Activated CD4-positive, alpha-beta T cell treated with anti-CD3 and anti-CD28 coated beads for 24 hours (primary cell): ENCODE measurements around the gene MRFAP1L1.
"Not testable (repeated sequence)": the region's sequence is repeated elsewhere in the genome, so short reads cannot be mapped to it uniquely, and the experiment has no call there.

Source experiments
- DNase-seq, 2 donors: peaks; one replicate each; pipeline ENCODE4 v3.0.0-alpha.2; 2020; ENCODE audit warnings: low read depth in 2 of 2

Gene MRFAP1L1

GRCh38 chr4:6688879-6689505 is 20.7 kb downstream of the MRFAP1L1 start:
- peak; percentile 48 to 58 for DNase-seq

GRCh38 chr4:6687947-6688878 is 21.5 kb downstream of the MRFAP1L1 start:
- DNase-seq = no peak

GRCh38 chr4:6686104-6686787 is 23.4 kb downstream of the MRFAP1L1 start:
- DNase-seq = no peak

GRCh38 chr4:6684656-6685055 is 25.0 kb downstream of the MRFAP1L1 start:
- DNase-seq = no peak

GRCh38 chr4:6682862-6683590 is 26.6 kb downstream of the MRFAP1L1 start:
- DNase-seq = no peak

- DNase-seq = no peak
Measured at GRCh38 chr4:6681191-6681590, 28.5 kb downstream of the MRFAP1L1 start.

GRCh38 chr4:6680372-6681034 is 29.2 kb downstream of the MRFAP1L1 start:
- no peak for DNase-seq

GRCh38 chr4:6676722-6677558 is 32.7 kb downstream of the MRFAP1L1 start:
- DNase-seq = no peak

- DNase-seq = peak in 1 of 2 donors; percentile 31
Measured at GRCh38 chr4:6674500-6675149, 35.0 kb downstream of the MRFAP1L1 start.

GRCh38 chr4:6673660-6674499 is 35.8 kb downstream of the MRFAP1L1 start:
- peak; percentile 81 to 87 for DNase-seq

GRCh38 chr4:6673191-6673659 is 36.4 kb downstream of the MRFAP1L1 start:
- not testable (repeated sequence) for DNase-seq

- not testable (repeated sequence) for DNase-seq
Measured at GRCh38 chr4:6672541-6673190, 37.0 kb downstream of the MRFAP1L1 start.

- no peak for DNase-seq
Measured at GRCh38 chr4:6672131-6672530, 37.5 kb downstream of the MRFAP1L1 start.

GRCh38 chr4:6671648-6672047 is 38.0 kb downstream of the MRFAP1L1 start:
- no peak for DNase-seq

GRCh38 chr4:6668391-6668790 is 41.3 kb downstream of the MRFAP1L1 start:
- DNase-seq = no peak

GRCh38 chr4:6665320-6665654 is 44.4 kb downstream of the MRFAP1L1 start:
- no peak for DNase-seq

- no peak for DNase-seq
Measured at GRCh38 chr4:6663596-6664393, 45.9 kb downstream of the MRFAP1L1 start.
